ENCODE results near the gene LMTK3.
"Not testable (repeated sequence)": the region's sequence is repeated elsewhere in the genome, so short reads cannot be mapped to it uniquely, and the experiment has no call there.

The LMTK3 gene

GRCh38 chr19:48541813-48542212 is 30.2 kb upstream of the LMTK3 start:
- no peak for DNase-seq (ENCODE audit: low read depth in 2 of 2, low spot score in 1 of 2)

DNA sequence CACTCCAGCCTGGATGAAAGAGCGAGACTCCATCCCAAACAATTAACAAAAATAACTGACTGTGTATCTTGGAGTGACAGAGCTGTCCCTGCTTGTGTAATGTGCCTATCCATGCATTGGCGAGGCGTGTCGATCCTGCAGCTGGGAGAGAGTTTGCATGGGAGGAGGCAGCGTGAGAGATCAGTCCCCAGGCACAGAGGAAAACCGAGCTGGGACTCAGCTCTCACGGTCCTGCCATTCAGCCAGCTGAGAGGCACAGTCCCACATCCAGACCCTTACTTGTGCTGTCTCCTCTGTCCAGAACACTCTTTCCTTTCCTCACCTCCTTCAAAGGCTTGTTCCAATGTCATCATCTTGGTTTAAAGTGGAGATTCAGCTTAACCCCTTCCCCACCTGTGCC is 28.5 kb upstream of the LMTK3 start:
- DNase-seq (ENCODE audit: low read depth in 2 of 2, low spot score in 1 of 2) = no peak

GRCh38 chr19:48539503-48540096 is 28.0 kb upstream of the LMTK3 start:
- no peak for DNase-seq (ENCODE audit: low read depth in 2 of 2, low spot score in 1 of 2)

GRCh38 chr19:48538057-48538456 is 26.4 kb upstream of the LMTK3 start:
- DNase-seq (ENCODE audit: low read depth in 2 of 2, low spot score in 1 of 2) = not testable (repeated sequence)

GRCh38 chr19:48537541-48537940 is 25.9 kb upstream of the LMTK3 start:
- DNase-seq (ENCODE audit: low read depth in 2 of 2, low spot score in 1 of 2) = no peak

- DNase-seq (ENCODE audit: low read depth in 2 of 2, low spot score in 1 of 2) = no peak
Measured at GRCh38 chr19:48533770-48534169, 22.1 kb upstream of the LMTK3 start.

GRCh38 chr19:48530770-48531169 is 19.1 kb upstream of the LMTK3 start:
- no peak for DNase-seq (ENCODE audit: low read depth in 2 of 2, low spot score in 1 of 2)

- no peak for DNase-seq (ENCODE audit: low read depth in 2 of 2, low spot score in 1 of 2)
Measured at GRCh38 chr19:48530066-48530720, 18.6 kb upstream of the LMTK3 start.

- no peak for DNase-seq (ENCODE audit: low read depth in 2 of 2, low spot score in 1 of 2)
Measured at GRCh38 chr19:48529156-48529555, 17.5 kb upstream of the LMTK3 start.

DNA sequence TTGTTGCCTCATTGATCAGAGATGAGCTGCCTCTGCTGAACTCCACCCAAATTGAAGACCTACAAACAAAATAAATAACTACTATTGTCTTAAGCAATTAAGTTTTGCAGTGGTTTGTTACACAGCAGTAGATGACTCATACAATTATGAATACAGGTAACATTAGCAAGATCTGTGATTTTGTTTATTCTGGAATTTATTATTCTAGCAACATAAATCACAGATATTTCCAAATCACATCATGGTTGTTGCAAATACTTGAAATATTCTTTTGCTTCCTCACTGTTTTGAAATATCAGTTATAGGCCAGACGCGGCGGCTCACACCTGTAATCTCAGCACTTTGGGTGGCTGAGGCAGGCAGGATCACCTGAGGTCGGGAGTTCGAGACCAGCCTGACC is 13.1 kb upstream of the LMTK3 start:
- DNase-seq (ENCODE audit: low read depth in 2 of 2, low spot score in 1 of 2) = no peak

GRCh38 chr19:48524221-48524620 is 12.6 kb upstream of the LMTK3 start:
- DNase-seq (ENCODE audit: low read depth in 2 of 2, low spot score in 1 of 2) = no peak

DNA sequence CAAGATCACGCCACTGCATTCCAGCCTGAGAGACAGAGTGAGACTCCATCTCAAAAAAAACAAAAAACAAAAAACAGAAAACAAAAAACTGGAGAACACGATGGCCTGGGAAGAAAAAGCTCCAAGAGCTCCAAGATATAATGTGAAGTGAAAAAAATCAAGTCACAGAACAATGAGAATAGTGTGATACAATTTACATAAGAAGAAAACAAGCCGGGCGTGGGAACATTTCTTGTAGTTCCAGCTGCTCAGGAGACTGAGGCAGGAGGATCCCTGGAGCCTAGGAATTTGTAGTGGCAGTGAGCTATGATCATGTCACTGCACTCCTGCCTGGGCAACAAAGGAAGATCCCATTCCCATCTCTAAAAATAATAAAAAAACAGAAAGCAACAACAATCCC is 8.5 kb upstream of the LMTK3 start:
- no peak for DNase-seq (ENCODE audit: low read depth in 2 of 2, low spot score in 1 of 2)

DNA sequence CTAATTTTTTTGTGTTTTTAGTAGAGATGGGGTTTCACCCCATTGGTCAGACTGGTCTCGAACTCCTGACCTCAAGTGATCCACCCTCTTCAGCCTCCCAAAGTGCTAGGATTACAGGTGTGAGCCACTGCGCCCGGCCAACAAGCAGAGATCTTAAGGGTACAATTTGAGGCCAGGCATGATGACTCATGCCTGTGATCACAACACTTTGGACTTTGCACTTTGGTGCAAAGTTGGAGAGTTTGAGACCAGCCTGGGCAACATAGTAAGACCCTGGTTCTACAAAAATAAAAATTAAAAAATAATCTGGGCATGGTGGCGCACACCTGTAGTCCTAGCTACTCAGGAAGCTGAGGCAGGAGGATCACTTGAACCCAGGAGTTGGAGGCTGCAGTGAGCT is 7.8 kb upstream of the LMTK3 start:
- DNase-seq (ENCODE audit: low read depth in 2 of 2, low spot score in 1 of 2) = not testable (repeated sequence)

DNA sequence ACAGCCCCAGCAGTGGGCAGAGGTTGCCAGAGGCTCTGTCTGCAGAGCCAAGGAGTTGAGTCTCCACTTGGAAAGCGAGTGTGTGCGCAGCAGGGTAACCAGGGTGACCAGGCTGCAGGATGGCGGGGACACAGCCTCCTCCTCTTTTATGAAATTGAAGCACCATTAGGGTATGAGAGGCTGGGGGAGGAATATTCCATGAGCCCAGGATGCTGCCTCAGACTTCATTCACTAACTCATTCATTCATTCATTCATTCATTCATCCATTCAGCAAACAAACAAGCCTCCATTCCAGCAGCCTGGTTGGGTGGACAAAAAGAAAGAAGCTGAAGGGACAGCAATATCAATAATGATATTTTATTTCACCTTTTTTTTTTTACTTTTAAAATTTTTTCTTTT is 6.6 kb upstream of the LMTK3 start:
- no peak for DNase-seq (ENCODE audit: low read depth in 2 of 2, low spot score in 1 of 2)

GRCh38 chr19:48516536-48516935 is 4.9 kb upstream of the LMTK3 start:
- DNase-seq (ENCODE audit: low read depth in 2 of 2, low spot score in 1 of 2) = no peak

DNA sequence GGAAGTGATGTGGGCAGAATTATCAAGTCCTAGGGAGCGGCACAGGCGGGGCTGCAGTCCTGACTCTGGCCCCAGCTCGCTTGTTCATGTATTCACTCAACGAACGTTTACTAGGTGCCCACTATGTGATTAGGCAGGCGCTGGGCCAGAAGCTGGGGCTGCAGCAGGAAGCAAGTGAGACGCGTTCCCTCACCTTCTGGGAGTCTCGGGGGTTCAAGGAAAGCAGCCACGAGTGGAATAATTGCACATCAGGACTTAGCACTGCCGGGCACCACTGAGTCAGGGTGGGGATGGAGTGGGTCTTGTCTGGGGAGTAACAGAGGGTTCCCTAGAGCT is 2.5 kb upstream of the LMTK3 start:
- no peak for DNase-seq (ENCODE audit: low read depth in 2 of 2, low spot score in 1 of 2)

- DNase-seq (ENCODE audit: low read depth in 2 of 2, low spot score in 1 of 2) = peak in 1 of 2 donors; percentile 47
Measured at GRCh38 chr19:48513289-48514122, 1.9 kb upstream of the LMTK3 start.

DNA sequence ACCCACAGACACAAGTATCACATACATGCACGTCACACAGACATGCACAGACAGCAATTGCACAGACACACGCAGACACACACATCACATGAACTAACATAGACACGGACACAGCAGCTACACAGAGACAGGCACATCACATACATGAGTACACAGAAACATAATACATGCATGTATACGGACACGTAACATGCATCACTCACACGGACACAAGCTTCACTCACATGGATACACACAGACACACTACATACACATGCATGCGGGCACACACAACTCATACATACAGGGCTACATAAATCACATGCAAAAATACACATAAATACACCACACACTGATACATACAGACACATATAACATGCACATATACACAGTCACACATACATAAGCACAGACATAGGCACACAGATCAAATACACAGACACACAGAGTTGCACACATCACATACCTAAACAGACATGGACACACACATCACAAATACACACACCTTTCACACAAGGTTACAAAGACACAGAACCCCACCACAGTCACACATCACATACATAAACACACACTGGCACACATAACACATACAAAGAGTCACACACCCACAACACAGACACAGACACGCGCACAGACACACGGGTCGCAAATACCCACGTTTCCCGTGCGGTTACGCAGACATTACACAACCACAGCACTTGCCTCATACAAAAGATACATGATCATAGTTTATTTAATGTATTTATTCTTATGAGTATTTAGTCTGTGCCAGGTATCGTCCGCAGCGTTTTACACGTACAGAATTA is 1.1 kb upstream of the LMTK3 start:
- DNase-seq (ENCODE audit: low read depth in 2 of 2, low spot score in 1 of 2) = no peak

- no peak for DNase-seq (ENCODE audit: low read depth in 2 of 2, low spot score in 1 of 2)
Measured at GRCh38 chr19:48511321-48511731, 309 bp downstream of the LMTK3 start.

DNA sequence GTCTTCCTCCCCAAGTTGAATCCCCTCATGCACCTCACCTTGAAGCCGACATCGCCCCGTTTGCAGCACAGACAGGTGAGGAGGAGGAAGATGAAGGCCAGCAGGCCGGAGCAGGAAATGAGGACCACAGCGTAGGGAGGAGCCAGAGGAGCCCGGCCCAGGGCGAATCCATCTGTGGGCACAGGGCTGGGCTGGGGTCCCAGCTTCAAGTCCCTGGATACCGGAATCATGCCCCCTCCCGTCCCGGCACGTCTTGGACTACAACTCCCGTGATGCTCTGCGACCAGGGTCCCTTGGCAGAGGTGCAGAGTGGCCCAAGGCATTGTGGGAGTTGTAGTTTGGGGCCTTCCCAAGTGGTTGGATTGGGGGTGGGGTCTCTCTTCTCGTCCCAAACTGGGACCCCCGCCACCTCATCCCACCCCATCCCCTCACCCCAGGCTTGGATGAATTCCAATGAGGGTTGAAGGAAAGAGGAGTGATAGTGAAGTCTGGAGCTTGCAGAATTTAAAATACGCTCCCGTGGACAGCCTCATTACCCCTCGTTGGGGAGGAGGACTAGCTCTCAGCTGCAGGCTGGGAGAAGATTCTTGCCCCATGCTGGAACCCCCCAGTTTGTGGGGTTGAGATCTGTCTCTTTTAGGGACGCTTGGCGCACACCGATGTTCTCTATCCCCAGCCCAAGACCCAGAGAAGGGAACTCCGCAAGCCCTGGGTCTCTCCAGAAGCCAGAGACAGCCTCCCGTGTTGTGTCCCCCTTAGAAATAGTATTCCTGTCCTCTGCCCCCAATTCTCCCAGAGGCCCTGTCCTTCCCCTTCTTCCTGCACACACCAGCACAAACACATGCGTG is 990 bp downstream of the LMTK3 start:
- DNase-seq (ENCODE audit: low read depth in 2 of 2, low spot score in 1 of 2) = peak; percentile 46 to 53
